Measurements from ENCODE around the gene PSMB8. TPM values are rescaled to one million over a fixed set of nuclear protein-coding genes. Genes with fewer than 3 reads are reported as not detected.

PSMB8 gene
- total RNA-seq, 1 experiment from 2014 or later = 13.8 TPM

DNA sequence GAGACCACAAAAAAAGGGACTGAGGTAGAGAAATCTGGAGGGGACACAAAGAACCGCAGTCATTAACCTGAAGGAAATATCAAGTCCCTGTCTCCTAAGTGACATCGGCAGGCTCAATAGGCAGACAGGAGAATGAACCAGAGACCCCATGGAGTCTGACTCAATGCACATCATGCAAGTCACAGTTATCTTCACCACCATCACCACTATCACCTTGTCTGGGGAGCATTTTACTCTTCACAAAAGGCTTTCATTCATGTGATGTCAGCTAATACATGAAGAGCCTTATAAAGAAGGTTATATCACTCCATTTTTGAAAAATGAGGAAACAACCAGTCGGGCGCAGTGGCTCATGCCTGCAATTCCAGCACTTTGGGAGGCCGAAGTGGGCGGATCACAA, 5.3 kb upstream of the PSMB8 start:
- no peak for ATAC-seq
- DNase-seq (ENCODE audit: low spot score) = no peak
- H3K27ac Mint-ChIP-seq = no peak overlapping the region
- no peak overlapping the region for H3K4me3 Mint-ChIP-seq
- TF ChIP-seq RELA (CRISPR knock-in tag; IDR thresholded peaks at IDR 0.05; ENCODE audit: borderline replicate concordance) (no peak), FOXP4 (CRISPR knock-in tag; IDR thresholded peaks at IDR 0.05) (no peak), ZNF423 (CRISPR knock-in tag; IDR thresholded peaks at IDR 0.05) (no peak)
- H3K36me3 Mint-ChIP-seq = peaks cover 9% of the 10 kb centered on the region
- POLR2A ChIA-PET = no interaction called here
- CTCF ChIA-PET = interaction anchor here (1.0 to 1.5 kb wide), 2 partner anchors 11 to 19 kb away, joined by 3 to 8 read pairs; partner anchors contain the start of gene TAP2
- H3K27me3 Mint-ChIP-seq (ENCODE audit: low read depth) = peaks cover 89% of the 10 kb centered on the region
- no peaks in the 10 kb centered on the region for H3K9me3 Mint-ChIP-seq
- H3K4me1 Mint-ChIP-seq = peaks cover 21% of the 10 kb centered on the region

DNA sequence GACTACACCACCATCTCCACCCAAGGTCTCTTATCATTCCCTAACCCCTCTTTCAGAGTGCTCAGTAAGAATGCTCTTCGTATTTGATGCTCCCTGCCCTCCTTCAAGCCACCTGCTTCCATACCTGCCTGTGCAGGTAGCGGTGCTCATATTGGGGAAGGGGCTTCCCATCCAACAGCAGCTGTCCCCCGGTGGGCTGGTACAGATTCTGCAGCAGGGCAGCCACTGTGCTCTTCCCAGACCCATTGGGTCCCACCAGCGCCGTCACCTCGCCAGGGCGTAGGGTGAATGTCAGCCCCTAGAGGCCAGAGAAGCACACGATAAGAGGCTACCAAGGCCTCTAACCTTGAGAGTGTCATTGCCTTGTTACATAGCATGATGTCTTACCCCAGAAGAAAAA, 3.9 kb upstream of the PSMB8 start:
- no peak overlapping the region for H3K4me3 Mint-ChIP-seq
- H3K36me3 Mint-ChIP-seq = peaks cover 13% of the 10 kb centered on the region
- POLR2A ChIA-PET = no interaction called here
- DNase-seq (ENCODE audit: low spot score) = no peak
- no peaks in the 10 kb centered on the region for H3K9me3 Mint-ChIP-seq
- CTCF ChIA-PET = no interaction called here
- peaks cover 92% of the 10 kb centered on the region for H3K27me3 Mint-ChIP-seq (ENCODE audit: low read depth)
- H3K27ac Mint-ChIP-seq = no peak overlapping the region
- ATAC-seq = no peak
- peaks cover 24% of the 10 kb centered on the region for H3K4me1 Mint-ChIP-seq
- TF ChIP-seq, protein P1, sequence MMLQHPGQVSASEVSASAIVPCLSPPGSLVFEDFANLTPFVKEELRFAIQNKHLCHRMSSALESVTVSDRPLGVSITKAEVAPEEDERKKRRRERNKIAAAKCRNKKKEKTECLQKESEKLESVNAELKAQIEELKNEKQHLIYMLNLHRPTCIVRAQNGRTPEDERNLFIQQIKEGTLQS (CRISPR knock-in tag; conservative IDR thresholded peaks at IDR 0.05) = no peak
- TF ChIP-seq, protein P2, sequence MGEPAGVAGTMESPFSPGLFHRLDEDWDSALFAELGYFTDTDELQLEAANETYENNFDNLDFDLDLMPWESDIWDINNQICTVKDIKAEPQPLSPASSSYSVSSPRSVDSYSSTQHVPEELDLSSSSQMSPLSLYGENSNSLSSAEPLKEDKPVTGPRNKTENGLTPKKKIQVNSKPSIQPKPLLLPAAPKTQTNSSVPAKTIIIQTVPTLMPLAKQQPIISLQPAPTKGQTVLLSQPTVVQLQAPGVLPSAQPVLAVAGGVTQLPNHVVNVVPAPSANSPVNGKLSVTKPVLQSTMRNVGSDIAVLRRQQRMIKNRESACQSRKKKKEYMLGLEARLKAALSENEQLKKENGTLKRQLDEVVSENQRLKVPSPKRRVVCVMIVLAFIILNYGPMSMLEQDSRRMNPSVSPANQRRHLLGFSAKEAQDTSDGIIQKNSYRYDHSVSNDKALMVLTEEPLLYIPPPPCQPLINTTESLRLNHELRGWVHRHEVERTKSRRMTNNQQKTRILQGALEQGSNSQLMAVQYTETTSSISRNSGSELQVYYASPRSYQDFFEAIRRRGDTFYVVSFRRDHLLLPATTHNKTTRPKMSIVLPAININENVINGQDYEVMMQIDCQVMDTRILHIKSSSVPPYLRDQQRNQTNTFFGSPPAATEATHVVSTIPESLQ (CRISPR knock-in tag; IDR thresholded peaks at IDR 0.05) = no peak
- TF ChIP-seq ZNF219 (CRISPR knock-in tag; IDR thresholded peaks at IDR 0.05; ENCODE audit: borderline replicate concordance) = no peak
- TF ChIP-seq AFF4 (CRISPR knock-in tag; IDR thresholded peaks at IDR 0.05; ENCODE audit: borderline replicate concordance) = no peak
- TF ChIP-seq STAT6 (CRISPR knock-in tag; conservative IDR thresholded peaks at IDR 0.05; ENCODE audit: low read depth) = no peak
- TF ChIP-seq E2F1 (CRISPR knock-in tag; IDR thresholded peaks at IDR 0.05) = no peak
- TF ChIP-seq ZMAT4 (CRISPR knock-in tag; IDR thresholded peaks at IDR 0.05) = no peak
- TF ChIP-seq TEAD4 (CRISPR knock-in tag; IDR thresholded peaks at IDR 0.05) = no peak
- no peak for TF ChIP-seq MXD4 (CRISPR knock-in tag; IDR thresholded peaks at IDR 0.05; ENCODE audit: borderline replicate concordance)
- TF ChIP-seq ZNF671 (CRISPR knock-in tag; IDR thresholded peaks at IDR 0.05) = no peak
- TF ChIP-seq, protein P3, sequence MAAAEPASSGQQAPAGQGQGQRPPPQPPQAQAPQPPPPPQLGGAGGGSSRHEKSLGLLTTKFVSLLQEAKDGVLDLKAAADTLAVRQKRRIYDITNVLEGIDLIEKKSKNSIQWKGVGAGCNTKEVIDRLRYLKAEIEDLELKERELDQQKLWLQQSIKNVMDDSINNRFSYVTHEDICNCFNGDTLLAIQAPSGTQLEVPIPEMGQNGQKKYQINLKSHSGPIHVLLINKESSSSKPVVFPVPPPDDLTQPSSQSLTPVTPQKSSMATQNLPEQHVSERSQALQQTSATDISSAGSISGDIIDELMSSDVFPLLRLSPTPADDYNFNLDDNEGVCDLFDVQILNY (CRISPR knock-in tag; IDR thresholded peaks at IDR 0.05) = no peak
- no peak for TF ChIP-seq RORB (CRISPR knock-in tag; IDR thresholded peaks at IDR 0.05)
- no peak for TF ChIP-seq ETV6 (CRISPR knock-in tag; IDR thresholded peaks at IDR 0.05)
- TF ChIP-seq ZNF121 (CRISPR knock-in tag; IDR thresholded peaks at IDR 0.05) = no peak
- TF ChIP-seq EMX1 (CRISPR knock-in tag; IDR thresholded peaks at IDR 0.05) = no peak
- no peak for TF ChIP-seq PREB (CRISPR knock-in tag; IDR thresholded peaks at IDR 0.05; ENCODE audit: borderline replicate concordance)
- TF ChIP-seq FOXK1 (CRISPR knock-in tag; IDR thresholded peaks at IDR 0.05) = no peak
